Upper lobe of left lung (tissue), 6 donors: ENCODE measurements around the gene MTMR1. TPM values are rescaled to one million over a fixed set of nuclear protein-coding genes. Genes with fewer than 3 reads are reported as not detected.

Experiments
- ATAC-seq, 2 donors: fragments of 200-7000 bp; cut with Tn5 transposase; one replicate each; pipeline ENCODE4 v1.9.1; 2022; ENCODE audit warnings: mild to moderate bottlenecking in 2 of 2, moderate library complexity in 2 of 2; ENCODE audit not compliant: low FRiP score in 2 of 2
- DNase-seq, 2 donors: peaks; one replicate each; pipeline ENCODE4 v3.0.0-alpha.2; 2019 to 2020
- H3K27ac ChIP-seq, 4 donors: fragments of 200-600 bp; sonication (generic); one replicate each; pipeline ENCODE4 v1.5.1; 2016 to 2019
- H3K27me3 ChIP-seq, 4 donors: fragments of 200-600 bp; sonication (generic); one replicate each; pipeline ENCODE4 v1.5.1; 2017 to 2019
- H3K36me3 ChIP-seq, 4 donors: fragments of 200-600 bp; sonication (generic); one replicate each; pipeline ENCODE4 v1.5.1; 2016 to 2019
- H3K4me1 ChIP-seq, 4 donors: fragments of 200-600 bp; sonication (generic); one replicate each; pipeline ENCODE4 v1.5.1; 2018 to 2019
- H3K4me3 ChIP-seq, 4 donors: fragments of 200-600 bp; sonication (generic); one replicate each; pipeline ENCODE4 v1.5.1; 2017 to 2019; ENCODE audit warnings: mild to moderate bottlenecking in 2 of 4, moderate library complexity in 1 of 4
- H3K9me3 ChIP-seq, 4 donors: fragments of 200-600 bp; sonication (generic); one replicate each; pipeline ENCODE4 v1.5.1; 2018 to 2019
- CTCF ChIP-seq, 6 experiments: fragments of 450-650 bp in 4 of 6; fragments of 200-600 bp in 2 of 6; sonication (generic) in 2 of 6; IDR thresholded peaks; one replicate each; pipeline ENCODE4 v1.5.1; 2016 to 2019; ENCODE audit warnings: antibody characterized with exemption in 6 of 6
- EP300 ChIP-seq, 4 donors: sonication (generic); formaldehyde crosslinking; IDR thresholded peaks; one replicate each; pipeline ENCODE4 v1.5.1; 2017; ENCODE audit warnings: antibody characterized with exemption in 4 of 4, control low read depth in 2 of 4
- POLR2A ChIP-seq, 4 donors: fragments of 450-650 bp; IDR thresholded peaks; one replicate each; pipeline ENCODE4 v1.5.1; 2016 to 2017; ENCODE audit warnings: antibody characterized with exemption in 4 of 4, mild to moderate bottlenecking in 2 of 4
- POLR2AphosphoS5 ChIP-seq, 2 donors: sonication (generic); formaldehyde crosslinking; IDR thresholded peaks; one replicate each; pipeline ENCODE4 v1.5.1; 2017; ENCODE audit warnings: antibody characterized with exemption in 2 of 2
- WGBS, 2 donors: methylation state at CpG; one replicate each; pipeline ENCODE4 v1.1.5; 2017 to 2018; 5-methylcytosine and 5-hydroxymethylcytosine counted together
- total RNA-seq, 6 donors: library from RNA; depleted of rRNA in 4 of 6; stranded (reverse); fragments of >200 nt in 4 of 6; gene quantifications; one replicate each; pipeline versions ENCODE4 v1.1.0 to v1.2.1, GENCODE V29; 2016 to 2021
- donor health status: DM: no; HTN: no; CAD: no; lungs with moderate emphysema.
- donor health status: DM: no; HTN: yes; CAD: no; lungs with severe emphysema.

Gene MTMR1
- total RNA-seq, 6 donors from 2014 or later, result 10.9 to 24.6 (median 20.8) TPM

- no peak for ATAC-seq
- H3K27me3 ChIP-seq, result no peaks in the 10 kb centered on the region
- no peaks in the 10 kb centered on the region for H3K9me3 ChIP-seq
- DNase-seq, result no peak
- H3K36me3 ChIP-seq, result no peaks in the 10 kb centered on the region
- H3K4me1 ChIP-seq, result no peaks in the 10 kb centered on the region
- TF ChIP-seq CTCF (IDR thresholded peaks at IDR 0.05) (no peak), EP300 (IDR thresholded peaks at IDR 0.05) (no peak), POLR2A (IDR thresholded peaks at IDR 0.05) (no peak), POLR2AphosphoS5 (IDR thresholded peaks at IDR 0.05) (no peak)
- H3K27ac ChIP-seq, result no peak overlapping the region
- no peak overlapping the region for H3K4me3 ChIP-seq
Measured at GRCh38 chrX:150703695-150703974, 10.4 kb downstream of the MTMR1 start.

GRCh38 chrX:150704030-150704613, 10.9 kb downstream of the MTMR1 start:
- H3K4me1 ChIP-seq, result no peaks in the 10 kb centered on the region
- no peak overlapping the region for H3K27ac ChIP-seq
- no peaks in the 10 kb centered on the region for H3K9me3 ChIP-seq
- 70 to 100% methylated on average over 2 to 3 of the region's 3 CpGs for WGBS, 2 donors
- no peak overlapping the region for H3K4me3 ChIP-seq
- no peak for DNase-seq
- H3K36me3 ChIP-seq, result no peaks in the 10 kb centered on the region
- H3K27me3 ChIP-seq, result no peaks in the 10 kb centered on the region
- ATAC-seq, result no peak
- TF ChIP-seq POLR2A (IDR thresholded peaks at IDR 0.05), result no peak
- TF ChIP-seq EP300 (IDR thresholded peaks at IDR 0.05), result no peak
- no peak for TF ChIP-seq POLR2AphosphoS5 (IDR thresholded peaks at IDR 0.05)

GRCh38 chrX:150712619-150713018, 19.4 kb downstream of the MTMR1 start:
- no peak for DNase-seq
- H3K4me3 ChIP-seq, result no peak overlapping the region
- ATAC-seq, result no peak
- H3K27me3 ChIP-seq, result no peaks in the 10 kb centered on the region
- no peak overlapping the region for H3K27ac ChIP-seq
- H3K9me3 ChIP-seq, result no peaks in the 10 kb centered on the region
- no peak for TF ChIP-seq POLR2AphosphoS5 (IDR thresholded peaks at IDR 0.05)
- no peak for TF ChIP-seq CTCF (IDR thresholded peaks at IDR 0.05)
- TF ChIP-seq POLR2A (IDR thresholded peaks at IDR 0.05), result no peak
- TF ChIP-seq EP300 (IDR thresholded peaks at IDR 0.05), result no peak
- H3K36me3 ChIP-seq, result no peaks in the 10 kb centered on the region
- no peaks in the 10 kb centered on the region for H3K4me1 ChIP-seq

GRCh38 chrX:150715184-150715583, 22.0 kb downstream of the MTMR1 start:
- TF ChIP-seq EP300 (IDR thresholded peaks at IDR 0.05), result no peak
- TF ChIP-seq CTCF (IDR thresholded peaks at IDR 0.05), result no peak
- TF ChIP-seq POLR2AphosphoS5 (IDR thresholded peaks at IDR 0.05), result no peak
- WGBS, 2 donors, result 53% methylated on average over 3 of the region's 3 CpGs; no CpG with 5 or more reads in 1 of the 2 donors
- no peak for ATAC-seq

GRCh38 chrX:150719621-150720020, 26.4 kb downstream of the MTMR1 start:
- Histone ChIP-seq H3K27me3 (no peaks in the 10 kb centered on the region), H3K4me1 (no peaks in the 10 kb centered on the region), H3K27ac (no peak overlapping the region), H3K4me3 (no peak overlapping the region), H3K36me3 (peaks cover 0 to 5% (median 0%) of the 10 kb centered on the region in 4 donors), H3K9me3 (no peaks in the 10 kb centered on the region)
- 69 to 89% methylated on average over 4 of the region's 4 CpGs for WGBS, 2 donors
- DNase-seq (no peak), ATAC-seq (no peak)
- no peak for TF ChIP-seq CTCF (IDR thresholded peaks at IDR 0.05)
- no peak for TF ChIP-seq EP300 (IDR thresholded peaks at IDR 0.05)
- no peak for TF ChIP-seq POLR2A (IDR thresholded peaks at IDR 0.05)
- TF ChIP-seq POLR2AphosphoS5 (IDR thresholded peaks at IDR 0.05), result no peak

More at GRCh38 chrX:150715184-150715583, 22.0 kb downstream of the MTMR1 start:
- Histone ChIP-seq H3K27ac (no peak overlapping the region), H3K4me3 (no peak overlapping the region), H3K4me1 (no peaks in the 10 kb centered on the region), H3K9me3 (no peaks in the 10 kb centered on the region), H3K27me3 (no peaks in the 10 kb centered on the region), H3K36me3 (peaks cover 0 to 5% (median 0%) of the 10 kb centered on the region in 4 donors)
- no peak for DNase-seq
